ENCODE measurements around the gene HK2. TPM values are rescaled to one million over a fixed set of nuclear protein-coding genes. Genes with fewer than 3 reads are reported as not detected.

HK2 gene
- total and polyA plus RNA-seq, 5 donors from 2014 or later = 2.7 to 11.4 (median 4.9) TPM

GRCh38 chr2:74883011-74883410 lies 49.1 kb downstream of the HK2 start:
- Histone ChIP-seq H3K4me1 (ENCODE audit: control insufficient read depth, insufficient read depth, low read length, poor library complexity, severe bottlenecking) (no peaks in the 10 kb centered on the region), H3K27me3 (ENCODE audit: control insufficient read depth, insufficient read depth, low read length) (no peaks in the 10 kb centered on the region), H3K9me3 (ENCODE audit: control insufficient read depth in 2 of 2, low read length in 2 of 2) (no peaks in the 10 kb centered on the region), H3K36me3 (ENCODE audit: control insufficient read depth, insufficient read depth, low read length) (peaks cover 69% of the 10 kb centered on the region), H3K27ac (ENCODE audit: insufficient read depth, low read length, poor library complexity, severe bottlenecking) (no peak overlapping the region), H3K4me3 (ENCODE audit: low read depth, low read length) (no peak overlapping the region)
- DNase-seq = no peak
- no peak overlapping the region for H3K4me3 Mint-ChIP-seq
- no peak overlapping the region for H3K27ac Mint-ChIP-seq
- no peaks in the 10 kb centered on the region for H3K27me3 Mint-ChIP-seq
- H3K36me3 Mint-ChIP-seq = peaks cover 58% of the 10 kb centered on the region
- H3K9me3 Mint-ChIP-seq = no peaks in the 10 kb centered on the region
- no peaks in the 10 kb centered on the region for H3K4me1 Mint-ChIP-seq
- no peak for ATAC-seq (ENCODE audit: low read depth in 2 of 2)

- Mint-ChIP-seq H3K4me1 (no peaks in the 10 kb centered on the region), H3K9me3 (no peaks in the 10 kb centered on the region), H3K27ac (peak overlapping the region in 1 of 3 donors; percentile 38), H3K36me3 (peaks cover 57% of the 10 kb centered on the region), H3K4me3 (no peak overlapping the region), H3K27me3 (no peaks in the 10 kb centered on the region)
- Histone ChIP-seq H3K27ac (ENCODE audit: insufficient read depth, low read length, poor library complexity, severe bottlenecking) (no peak overlapping the region), H3K4me1 (ENCODE audit: control insufficient read depth, insufficient read depth, low read length, poor library complexity, severe bottlenecking) (no peaks in the 10 kb centered on the region), H3K4me3 (ENCODE audit: low read depth, low read length) (no peak overlapping the region), H3K36me3 (ENCODE audit: control insufficient read depth, insufficient read depth, low read length) (peaks cover 76% of the 10 kb centered on the region), H3K9me3 (ENCODE audit: control insufficient read depth in 2 of 2, low read length in 2 of 2) (no peaks in the 10 kb centered on the region), H3K27me3 (ENCODE audit: control insufficient read depth, insufficient read depth, low read length) (no peaks in the 10 kb centered on the region)
- DNase-seq (no peak), ATAC-seq (ENCODE audit: low read depth in 2 of 2) (no peak)
These were observed 50.3 kb downstream of the HK2 start for GRCh38 chr2:74884118-74884762.

GRCh38 chr2:74884866-74885265 lies 50.9 kb downstream of the HK2 start:
- Histone ChIP-seq H3K27ac (ENCODE audit: insufficient read depth, low read length, poor library complexity, severe bottlenecking) (no peak overlapping the region), H3K27me3 (ENCODE audit: control insufficient read depth, insufficient read depth, low read length) (no peaks in the 10 kb centered on the region), H3K4me1 (ENCODE audit: control insufficient read depth, insufficient read depth, low read length, poor library complexity, severe bottlenecking) (no peaks in the 10 kb centered on the region), H3K9me3 (ENCODE audit: control insufficient read depth in 2 of 2, low read length in 2 of 2) (no peaks in the 10 kb centered on the region), H3K36me3 (ENCODE audit: control insufficient read depth, insufficient read depth, low read length) (peaks cover 76% of the 10 kb centered on the region), H3K4me3 (ENCODE audit: low read depth, low read length) (no peak overlapping the region)
- no peaks in the 10 kb centered on the region for H3K27me3 Mint-ChIP-seq
- H3K27ac Mint-ChIP-seq = no peak overlapping the region
- H3K9me3 Mint-ChIP-seq = no peaks in the 10 kb centered on the region
- H3K4me1 Mint-ChIP-seq = no peaks in the 10 kb centered on the region
- no peak for ATAC-seq (ENCODE audit: low read depth in 2 of 2)
- DNase-seq = no peak
- H3K4me3 Mint-ChIP-seq = no peak overlapping the region
- H3K36me3 Mint-ChIP-seq = peaks cover 55% of the 10 kb centered on the region

- DNase-seq = no peak
- no peak for ATAC-seq (ENCODE audit: low read depth in 2 of 2)
- Histone ChIP-seq H3K4me3 (ENCODE audit: low read depth, low read length) (no peak overlapping the region), H3K9me3 (ENCODE audit: control insufficient read depth in 2 of 2, low read length in 2 of 2) (no peaks in the 10 kb centered on the region), H3K27ac (ENCODE audit: insufficient read depth, low read length, poor library complexity, severe bottlenecking) (no peak overlapping the region), H3K4me1 (ENCODE audit: control insufficient read depth, insufficient read depth, low read length, poor library complexity, severe bottlenecking) (no peaks in the 10 kb centered on the region), H3K27me3 (ENCODE audit: control insufficient read depth, insufficient read depth, low read length) (no peaks in the 10 kb centered on the region), H3K36me3 (ENCODE audit: control insufficient read depth, insufficient read depth, low read length) (peaks cover 71% of the 10 kb centered on the region)
- Mint-ChIP-seq H3K4me1 (no peaks in the 10 kb centered on the region), H3K27me3 (no peaks in the 10 kb centered on the region), H3K9me3 (no peaks in the 10 kb centered on the region), H3K4me3 (no peak overlapping the region), H3K27ac (no peak overlapping the region), H3K36me3 (peaks cover 59% of the 10 kb centered on the region)
These were observed 52.3 kb downstream of the HK2 start for GRCh38 chr2:74886251-74886650.

- H3K27me3 ChIP-seq (ENCODE audit: control insufficient read depth, insufficient read depth, low read length) = no peaks in the 10 kb centered on the region
- Mint-ChIP-seq H3K4me1 (no peaks in the 10 kb centered on the region), H3K4me3 (no peak overlapping the region), H3K36me3 (peaks cover 61% of the 10 kb centered on the region), H3K27me3 (no peaks in the 10 kb centered on the region), H3K9me3 (no peaks in the 10 kb centered on the region), H3K27ac (peak overlapping the region in 1 of 3 donors; percentile 20)
- H3K27ac ChIP-seq (ENCODE audit: insufficient read depth, low read length, poor library complexity, severe bottlenecking) = no peak overlapping the region
- no peak overlapping the region for H3K4me3 ChIP-seq (ENCODE audit: low read depth, low read length)
- no peaks in the 10 kb centered on the region for H3K9me3 ChIP-seq (ENCODE audit: control insufficient read depth in 2 of 2, low read length in 2 of 2)
- H3K4me1 ChIP-seq (ENCODE audit: control insufficient read depth, insufficient read depth, low read length, poor library complexity, severe bottlenecking) = no peaks in the 10 kb centered on the region
- H3K36me3 ChIP-seq (ENCODE audit: control insufficient read depth, insufficient read depth, low read length) = peaks cover 65% of the 10 kb centered on the region
- ATAC-seq (ENCODE audit: low read depth in 2 of 2) (no peak), DNase-seq (peak in 1 of 3 donors; percentile 16)
These were observed 52.9 kb downstream of the HK2 start for GRCh38 chr2:74886811-74887210.

GRCh38 chr2:74887445-74887951 lies 53.6 kb downstream of the HK2 start:
- peaks cover 64% of the 10 kb centered on the region for H3K36me3 ChIP-seq (ENCODE audit: control insufficient read depth, insufficient read depth, low read length)
- H3K36me3 Mint-ChIP-seq = peaks cover 58% of the 10 kb centered on the region

GRCh38 chr2:74887960-74888700 lies 54.2 kb downstream of the HK2 start:
- ATAC-seq (ENCODE audit: low read depth in 2 of 2) (no peak), DNase-seq (no peak)
- Histone ChIP-seq H3K4me1 (ENCODE audit: control insufficient read depth, insufficient read depth, low read length, poor library complexity, severe bottlenecking) (no peaks in the 10 kb centered on the region), H3K27ac (ENCODE audit: insufficient read depth, low read length, poor library complexity, severe bottlenecking) (no peak overlapping the region), H3K36me3 (ENCODE audit: control insufficient read depth, insufficient read depth, low read length) (peaks cover 62% of the 10 kb centered on the region), H3K4me3 (ENCODE audit: low read depth, low read length) (no peak overlapping the region), H3K9me3 (ENCODE audit: control insufficient read depth in 2 of 2, low read length in 2 of 2) (no peaks in the 10 kb centered on the region), H3K27me3 (ENCODE audit: control insufficient read depth, insufficient read depth, low read length) (no peaks in the 10 kb centered on the region)
- Mint-ChIP-seq H3K36me3 (peaks cover 57% of the 10 kb centered on the region), H3K4me1 (peaks cover 0 to 2% (median 0%) of the 10 kb centered on the region in 4 donors), H3K9me3 (no peaks in the 10 kb centered on the region), H3K27ac (no peak overlapping the region), H3K4me3 (no peak overlapping the region), H3K27me3 (no peaks in the 10 kb centered on the region)

More at GRCh38 chr2:74887445-74887951, 53.6 kb downstream of the HK2 start:
- no peak overlapping the region for H3K4me3 Mint-ChIP-seq
- no peak for ATAC-seq (ENCODE audit: low read depth in 2 of 2)
- Histone ChIP-seq H3K27me3 (ENCODE audit: control insufficient read depth, insufficient read depth, low read length) (no peaks in the 10 kb centered on the region), H3K4me1 (ENCODE audit: control insufficient read depth, insufficient read depth, low read length, poor library complexity, severe bottlenecking) (no peaks in the 10 kb centered on the region), H3K27ac (ENCODE audit: insufficient read depth, low read length, poor library complexity, severe bottlenecking) (no peak overlapping the region), H3K4me3 (ENCODE audit: low read depth, low read length) (no peak overlapping the region), H3K9me3 (ENCODE audit: control insufficient read depth in 2 of 2, low read length in 2 of 2) (no peaks in the 10 kb centered on the region)
- no peaks in the 10 kb centered on the region for H3K9me3 Mint-ChIP-seq
- no peak for DNase-seq
- H3K4me1 Mint-ChIP-seq = peaks cover 0 to 2% (median 0%) of the 10 kb centered on the region in 4 donors
- H3K27me3 Mint-ChIP-seq = no peaks in the 10 kb centered on the region
- H3K27ac Mint-ChIP-seq = peak overlapping the region in 1 of 3 donors; percentile 20

Data from CD4-positive, CD25-positive, alpha-beta regulatory T cell (primary cell).